GM12872 (cell line): ENCODE measurements around the gene ICAM5.
A peak's percentile ranks its signal among the peaks of the same experiment; 100 is the strongest.

Experiments used
- CTCF ChIP-seq: IDR thresholded peaks from 3 replicates; pipeline ENCODE4 v1.5.1; 2011; ENCODE audit warnings: low read depth, mild to moderate bottlenecking, low read length, moderate library complexity; ENCODE audit not compliant: insufficient read depth

ICAM5 gene

GRCh38 chr19:10254244-10254643 lies 35.5 kb upstream of the ICAM5 start:
- TF ChIP-seq CTCF: no peak

- no peak for TF ChIP-seq CTCF
Measured at GRCh38 chr19:10255358-10255757, 34.4 kb upstream of the ICAM5 start.

- TF ChIP-seq CTCF: no peak
Measured at GRCh38 chr19:10256551-10256950, 33.2 kb upstream of the ICAM5 start.

GRCh38 chr19:10256970-10257615 lies 32.7 kb upstream of the ICAM5 start:
- no peak for TF ChIP-seq CTCF

GRCh38 chr19:10258080-10258710 lies 31.6 kb upstream of the ICAM5 start:
- TF ChIP-seq CTCF: no peak

GRCh38 chr19:10259162-10259905 lies 30.4 kb upstream of the ICAM5 start:
- TF ChIP-seq CTCF: peak; percentile 86

GRCh38 chr19:10260141-10260584 lies 29.6 kb upstream of the ICAM5 start:
- TF ChIP-seq CTCF: no peak
